Endothelial cell of umbilical vein (primary cell): Measurements from ENCODE around the gene ARHGAP31. TPM values are rescaled to one million over a fixed set of nuclear protein-coding genes. Genes with fewer than 3 reads are reported as not detected.

Experiments used
- BruUV-seq: library from RNA; stranded (reverse); fragments of 400-500 nt; replicated peaks from 2 replicates; lab custom pipeline; 2021; lab: Mats Ljungman, UMichigan
- CTCF ChIA-PET: fragments of 300-600, 350-600 bp; sonication (Branson Sonifier 250); formaldehyde crosslinking; loops from one replicate; lab custom pipeline; 2021; ENCODE audit warnings: antibody characterized with exemption, inconsistent platforms; lab: Charles Lee
- POLR2A ChIA-PET: fragments of 300-600, 350-600 bp; sonication (Branson Sonifier 250); formaldehyde crosslinking; loops from one replicate; lab custom pipeline; 2021; ENCODE audit warnings: antibody characterized with exemption, inconsistent platforms; lab: Charles Lee
- DNase-seq: peaks from one replicate; pipeline ENCODE4 v3.0.0-alpha.2; 2011; ENCODE audit warnings: low read depth, low spot score
- FAIRE-seq: peaks from 2 replicates; lab custom pipeline; 2011; peaks lifted over from hg19 to GRCh38; lab: Jason Lieb, UNC
- H2AFZ ChIP-seq: 2 replicates; pipeline ENCODE4 v1.6.0; 2012; ENCODE audit warnings: low read depth, low read length, control low read depth, inconsistent platforms
- H3K27ac ChIP-seq: 2 replicates; pipeline ENCODE4 v1.5.1; 2011; ENCODE audit warnings: low read depth, mild to moderate bottlenecking, control low read depth, low read length, moderate library complexity; ENCODE audit not compliant: insufficient read depth
- H3K27me3 ChIP-seq, 2 experiments: 2 replicates each; pipeline versions ENCODE4 v1.6.0 to v1.6.1; 2011; ENCODE audit warnings: low read length in 2 of 2, mixed read lengths in 1 of 2; ENCODE audit not compliant: control insufficient read depth in 2 of 2, insufficient read depth in 2 of 2
- H3K36me3 ChIP-seq, 2 experiments: 2 replicates in 1 of 2; 3 replicates in 1 of 2; pipeline ENCODE4 v1.5.1; 2011; ENCODE audit warnings: low read length in 2 of 2, mild to moderate bottlenecking in 1 of 2, moderate library complexity in 1 of 2; ENCODE audit not compliant: control insufficient read depth in 2 of 2, insufficient read depth in 2 of 2; ENCODE audit errors: extremely low read depth in 1 of 2
- H3K4me1 ChIP-seq: 3 replicates; pipeline ENCODE4 v1.5.1; 2011; ENCODE audit warnings: mild to moderate bottlenecking, low read length; ENCODE audit not compliant: control insufficient read depth, insufficient read depth; ENCODE audit errors: extremely low read depth
- H3K4me2 ChIP-seq: 2 replicates; pipeline ENCODE4 v1.6.1; 2011; ENCODE audit warnings: low read length, control low read depth, mixed read lengths; ENCODE audit not compliant: insufficient read depth
- H3K4me3 ChIP-seq, 3 experiments: fragments of 200-600 bp in 1 of 3; sonication (generic), shearing (Covaris generic) in 1 of 3; replicated peaks in 1 of 3; 2 replicates each; pipeline ENCODE4 v1.5.1; 2011 to 2016; ENCODE audit warnings: control low read depth in 3 of 3, low read length in 3 of 3, mild to moderate bottlenecking in 2 of 3, inconsistent platforms in 1 of 3, low read depth in 1 of 3, moderate library complexity in 1 of 3; ENCODE audit not compliant: insufficient read depth in 1 of 3
- H3K79me2 ChIP-seq: 2 replicates; pipeline ENCODE4 v1.6.0; 2012; ENCODE audit warnings: low read length, inconsistent platforms; ENCODE audit not compliant: control insufficient read depth, insufficient read depth
- H3K9ac ChIP-seq: replicated peaks from 2 replicates; pipeline ENCODE3; 2011; ENCODE audit warnings: low read length, control low read depth; ENCODE audit not compliant: insufficient read depth; ENCODE audit errors: extremely low read depth
- H3K9me1 ChIP-seq: replicated peaks from 3 replicates; pipeline ENCODE4 v1.6.0; 2011; ENCODE audit warnings: mild to moderate bottlenecking, low read length; ENCODE audit not compliant: control insufficient read depth, insufficient read depth; ENCODE audit errors: extremely low read depth
- H3K9me3 ChIP-seq: replicated peaks from 2 replicates; pipeline ENCODE4 v1.5.1; 2012; ENCODE audit warnings: low read length, inconsistent platforms; ENCODE audit not compliant: control insufficient read depth, insufficient read depth
- H4K20me1 ChIP-seq: replicated peaks from 2 replicates; pipeline ENCODE3; 2011; ENCODE audit warnings: mild to moderate bottlenecking, low read length; ENCODE audit not compliant: control insufficient read depth, insufficient read depth; ENCODE audit errors: extremely low read depth
- CTCF ChIP-seq, 2 donors: IDR thresholded peaks; 1 replicate in 1 of 2; 2 replicates in 1 of 2; pipeline ENCODE4 v1.5.1; 2011; ENCODE audit warnings: low read length in 2 of 2, mild to moderate bottlenecking in 2 of 2, moderate library complexity in 2 of 2, control low read depth in 1 of 2, inconsistent platforms in 1 of 2, low read depth in 1 of 2; ENCODE audit not compliant: insufficient read depth in 1 of 2; ENCODE audit errors: extremely low read depth in 1 of 2
- EZH2 ChIP-seq: IDR thresholded peaks from 2 replicates; pipeline ENCODE4 v1.6.1; 2012; ENCODE audit warnings: borderline replicate concordance, low read depth, mild to moderate bottlenecking, moderate library complexity, low read length, inconsistent platforms; ENCODE audit not compliant: severe bottlenecking
- FOS ChIP-seq: IDR thresholded peaks from 2 replicates; pipeline ENCODE4 v1.6.1; 2011; ENCODE audit warnings: mild to moderate bottlenecking, low read length, moderate library complexity, borderline replicate concordance; ENCODE audit not compliant: insufficient read depth
- GATA2 ChIP-seq: IDR thresholded peaks from 2 replicates; pipeline ENCODE4 v1.7.0; 2011; ENCODE audit warnings: low read depth, mild to moderate bottlenecking, moderate library complexity, mixed read lengths, low read length; ENCODE audit not compliant: insufficient read length, insufficient read depth
- JUN ChIP-seq: IDR thresholded peaks from 2 replicates; pipeline ENCODE4 v1.6.1; 2011; ENCODE audit warnings: borderline replicate concordance, low read depth; ENCODE audit not compliant: insufficient read length, insufficient read depth
- MYC ChIP-seq: IDR thresholded peaks from one replicate; pipeline ENCODE4 v1.6.1; 2011; ENCODE audit warnings: mild to moderate bottlenecking, low read depth, low read length
- POLR2A ChIP-seq: IDR thresholded peaks from 2 replicates; pipeline ENCODE4 v1.6.1; 2012; ENCODE audit warnings: low read depth, mild to moderate bottlenecking, control low read depth, low read length
- POLR2AphosphoS5 ChIP-seq: IDR thresholded peaks from 2 replicates; pipeline ENCODE4 v1.6.1; 2012; ENCODE audit warnings: low read depth, mild to moderate bottlenecking, control low read depth, low read length, moderate library complexity; ENCODE audit not compliant: insufficient read depth
- dilution Hi-C: fragments of 300-500 bp; cut with MboI; formaldehyde crosslinking; loops from one replicate; pipeline ENCODE4 v1.15.0; 2019; ENCODE audit warnings: low sequenced_read_pairs; ENCODE audit not compliant: extremely low pct_ligation_motif_present
- intact Hi-C: fragments of 100-400 bp; cut with micrococcal nuclease; formaldehyde crosslinking; loops from one replicate; pipeline ENCODE4 v1.10.0; 2022
- polyA plus RNA-seq, 4 experiments: library from polyadenylated mRNA; depleted of rRNA in 3 of 4; stranded (reverse) in 3 of 4; unstranded in 1 of 4; fragments of >200 nt; gene quantifications; 2 replicates each; pipeline versions ENCODE4 v1.2.1 to v1.2.3, GENCODE V29; 2011 to 2012; ENCODE audit warnings: missing spikeins in 1 of 4
- total RNA-seq: library from RNA; stranded (reverse); gene quantifications from 2 replicates; pipeline ENCODE4 v1.2.3, GENCODE V29; 2021
- TF ChIP-seq, protein P1 (sequence below): IDR thresholded peaks from 2 replicates; pipeline ENCODE4 v1.6.1; 2011; ENCODE audit not compliant: insufficient read depth, insufficient read length

ARHGAP31 gene
- total and polyA plus RNA-seq, 2 donors (not counting 3 experiments of a cell fraction or from before 2014, with no cell fraction given): 25.5 to 65.8 TPM

GRCh38 chr3:119437691-119438258 is 143.6 kb downstream of the ARHGAP31 start:
- dilution Hi-C loops (no loop called here), intact Hi-C loops (no loop called here)
- DNase-seq (no peak), FAIRE-seq (no peak)
- Histone ChIP-seq H3K79me2 (no peaks in the 10 kb centered on the region), H3K4me2 (no peak overlapping the region), H3K9me1 (no peaks in the 10 kb centered on the region), H3K27me3 (no peaks in the 10 kb centered on the region), H3K4me1 (peaks cover 10% of the 10 kb centered on the region), H3K4me3 (no peak overlapping the region), H2AFZ (no peak overlapping the region), H4K20me1 (no peaks in the 10 kb centered on the region), H3K9ac (no peak overlapping the region), H3K27ac (no peak overlapping the region), H3K9me3 (no peaks in the 10 kb centered on the region), H3K36me3 (peaks cover 31 to 32% of the 10 kb centered on the region in 2 experiments)
- CTCF ChIA-PET: interaction anchor here (1.7 kb wide), 2 partner anchors 10 to 197 kb away, joined by 3 to 4 read pairs; partner anchors contain the start of gene B4GALT4
- POLR2A ChIA-PET: no interaction called here
- BruUV-seq: no TSS peak
- TF ChIP-seq JUN (no peak), FOS (no peak), POLR2A (no peak), POLR2AphosphoS5 (no peak), GATA2 (no peak), MYC (no peak), EZH2 (no peak), CTCF (IDR thresholded peaks at IDR 0.05; ENCODE audit: extremely low read depth in 1 of 2, insufficient read depth in 1 of 2, low read depth in 1 of 2, low read length in 2 of 2) (no peak)
- TF ChIP-seq, protein P1, sequence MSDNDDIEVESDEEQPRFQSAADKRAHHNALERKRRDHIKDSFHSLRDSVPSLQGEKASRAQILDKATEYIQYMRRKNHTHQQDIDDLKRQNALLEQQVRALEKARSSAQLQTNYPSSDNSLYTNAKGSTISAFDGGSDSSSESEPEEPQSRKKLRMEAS: no peak
